Effector memory CD4-positive, alpha-beta T cell (primary cell): ENCODE results near the gene BBS2.

Experiments
- DNase-seq, 3 donors: peaks; one replicate each; pipeline ENCODE4 v3.0.0-alpha.2; 2020
- H3K27ac ChIP-seq: 2 replicates; pipeline ENCODE4 v1.7.0; 2013; ENCODE audit warnings: mild to moderate bottlenecking, low read length, moderate library complexity; ENCODE audit not compliant: insufficient read depth, poor library complexity, severe bottlenecking
- H3K27me3 ChIP-seq: replicated peaks from 2 replicates; pipeline ENCODE4 v1.7.0; 2013; ENCODE audit warnings: mild to moderate bottlenecking, low read length; ENCODE audit not compliant: insufficient read depth, control insufficient read depth, poor library complexity, severe bottlenecking
- H3K36me3 ChIP-seq: 2 replicates; pipeline ENCODE4 v1.7.0; 2013; ENCODE audit warnings: mild to moderate bottlenecking, low read length, moderate library complexity; ENCODE audit not compliant: control insufficient read depth, insufficient read depth
- H3K4me1 ChIP-seq: 2 replicates; pipeline ENCODE4 v1.7.0; 2013; ENCODE audit warnings: low read length, mild to moderate bottlenecking; ENCODE audit not compliant: control insufficient read depth, insufficient read depth, poor library complexity, severe bottlenecking
- H3K4me3 ChIP-seq: 2 replicates; pipeline ENCODE4 v1.7.0; 2013; ENCODE audit warnings: low read length, low read depth, mild to moderate bottlenecking; ENCODE audit not compliant: insufficient read depth, poor library complexity, severe bottlenecking
- H3K9me3 ChIP-seq: 2 replicates; pipeline ENCODE4 v1.7.0; 2013; ENCODE audit warnings: mild to moderate bottlenecking, low read length, moderate library complexity; ENCODE audit not compliant: control insufficient read depth

Gene BBS2

GRCh38 chr16:56520251-56520577 is 390 bp upstream of the BBS2 start:
- Histone ChIP-seq H3K36me3 (no peaks in the 10 kb centered on the region), H3K9me3 (no peaks in the 10 kb centered on the region), H3K4me3 (peak overlapping the region; percentile 99), H3K4me1 (peaks cover 7% of the 10 kb centered on the region), H3K27ac (peak overlapping the region; percentile 88), H3K27me3 (no peaks in the 10 kb centered on the region)
- DNase-seq: no peak

- peaks cover 7% of the 10 kb centered on the region for H3K4me1 ChIP-seq
- no peaks in the 10 kb centered on the region for H3K27me3 ChIP-seq
- no peak for DNase-seq
- no peaks in the 10 kb centered on the region for H3K36me3 ChIP-seq
- H3K27ac ChIP-seq: no peak overlapping the region
- H3K4me3 ChIP-seq: no peak overlapping the region
- H3K9me3 ChIP-seq: no peaks in the 10 kb centered on the region
Observed at GRCh38 chr16:56518425-56518824, 1.4 kb downstream of the BBS2 start.

- no peak for DNase-seq
- no peaks in the 10 kb centered on the region for H3K27me3 ChIP-seq
- H3K36me3 ChIP-seq: peaks cover 5% of the 10 kb centered on the region
- no peak overlapping the region for H3K4me3 ChIP-seq
- H3K4me1 ChIP-seq: peaks cover 7% of the 10 kb centered on the region
- no peaks in the 10 kb centered on the region for H3K9me3 ChIP-seq
- H3K27ac ChIP-seq: no peak overlapping the region
Observed at GRCh38 chr16:56517206-56517605, 2.6 kb downstream of the BBS2 start.

DNA sequence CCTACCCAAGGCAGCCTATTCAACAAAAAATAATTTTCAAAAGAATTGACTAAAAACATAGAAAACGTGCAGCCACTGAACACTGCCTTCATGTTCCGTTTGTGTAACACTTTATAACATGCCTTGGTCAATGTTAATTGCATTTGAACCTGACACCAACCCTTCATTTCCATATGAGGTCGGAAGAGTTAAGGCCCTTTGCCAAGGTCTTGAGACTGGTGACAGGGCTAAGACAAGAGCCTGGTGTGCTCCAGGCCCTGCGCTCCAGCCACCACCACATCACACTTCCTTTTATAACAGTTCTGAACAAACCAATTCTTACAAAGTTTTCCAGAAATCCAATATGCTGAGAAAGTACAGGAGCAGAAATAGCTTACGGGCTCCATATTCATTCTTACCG is 4.2 kb downstream of the BBS2 start:
- H3K4me1 ChIP-seq: peaks cover 7% of the 10 kb centered on the region
- no peak for DNase-seq

DNA sequence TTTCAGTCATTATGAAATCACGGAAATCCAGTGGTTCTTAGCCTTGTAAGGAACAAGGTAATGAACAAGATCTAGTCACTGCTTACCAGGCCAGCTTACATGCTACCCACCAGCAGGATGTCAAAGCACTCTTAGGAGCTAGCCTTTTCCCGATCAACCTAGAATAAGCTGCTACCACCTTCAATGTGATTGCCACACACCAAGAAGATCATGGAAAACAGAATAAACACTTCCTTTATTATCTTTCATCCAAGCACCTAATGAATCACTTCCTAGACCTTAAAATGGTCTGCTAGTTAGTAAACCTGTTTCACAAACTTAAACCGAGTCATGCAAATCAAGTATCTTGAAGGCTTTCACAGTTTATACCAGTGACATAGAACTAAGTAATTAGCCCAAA is 5.0 kb downstream of the BBS2 start:
- H3K36me3 ChIP-seq: peaks cover 7% of the 10 kb centered on the region
- H3K4me3 ChIP-seq: no peak overlapping the region
- H3K9me3 ChIP-seq: no peaks in the 10 kb centered on the region
- H3K27me3 ChIP-seq: no peaks in the 10 kb centered on the region
- no peaks in the 10 kb centered on the region for H3K4me1 ChIP-seq
- DNase-seq: no peak
- H3K27ac ChIP-seq: no peak overlapping the region

More for the DNA sequence above, 4.2 kb downstream of the BBS2 start:
- no peaks in the 10 kb centered on the region for H3K27me3 ChIP-seq
- no peak overlapping the region for H3K27ac ChIP-seq
- H3K36me3 ChIP-seq: peaks cover 5% of the 10 kb centered on the region
- no peak overlapping the region for H3K4me3 ChIP-seq
- H3K9me3 ChIP-seq: no peaks in the 10 kb centered on the region

- DNase-seq: peak in 2 of 3 donors; percentile 23
- H3K4me3 ChIP-seq: no peak overlapping the region
- no peaks in the 10 kb centered on the region for H3K4me1 ChIP-seq
- no peak overlapping the region for H3K27ac ChIP-seq
- no peaks in the 10 kb centered on the region for H3K9me3 ChIP-seq
- H3K36me3 ChIP-seq: peaks cover 15% of the 10 kb centered on the region
- no peaks in the 10 kb centered on the region for H3K27me3 ChIP-seq
Observed at GRCh38 chr16:56513972-56514371, 5.9 kb downstream of the BBS2 start.

GRCh38 chr16:56513091-56513490 is 6.7 kb downstream of the BBS2 start:
- Histone ChIP-seq H3K36me3 (peaks cover 24% of the 10 kb centered on the region), H3K9me3 (no peaks in the 10 kb centered on the region), H3K4me3 (no peak overlapping the region), H3K27ac (no peak overlapping the region), H3K4me1 (no peaks in the 10 kb centered on the region), H3K27me3 (no peaks in the 10 kb centered on the region)
- DNase-seq: no peak

DNA sequence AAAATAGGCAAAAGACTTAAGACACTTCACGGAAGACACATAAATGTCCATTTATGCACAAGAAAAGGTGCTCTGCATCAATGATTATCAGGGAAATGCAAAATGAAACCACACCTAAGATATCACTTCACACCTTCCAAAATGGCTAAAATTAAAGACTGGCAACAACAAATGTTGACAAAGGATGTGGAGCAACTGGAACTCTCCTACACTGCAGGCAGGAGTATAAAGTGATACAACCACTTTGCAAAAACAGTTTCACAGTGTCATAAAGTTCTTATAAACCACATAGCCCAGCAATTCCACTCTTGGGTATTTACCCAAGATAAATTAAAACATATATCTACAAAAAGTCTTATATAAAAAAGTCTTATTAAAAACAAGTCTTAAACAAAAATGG is 7.8 kb downstream of the BBS2 start:
- Histone ChIP-seq H3K36me3 (peaks cover 34% of the 10 kb centered on the region), H3K27ac (no peak overlapping the region), H3K9me3 (no peaks in the 10 kb centered on the region), H3K4me3 (no peak overlapping the region), H3K4me1 (no peaks in the 10 kb centered on the region), H3K27me3 (no peaks in the 10 kb centered on the region)
- no peak for DNase-seq

GRCh38 chr16:56510544-56510943 is 9.3 kb downstream of the BBS2 start:
- no peaks in the 10 kb centered on the region for H3K9me3 ChIP-seq
- no peak for DNase-seq
- peaks cover 49% of the 10 kb centered on the region for H3K36me3 ChIP-seq
- no peaks in the 10 kb centered on the region for H3K4me1 ChIP-seq
- no peaks in the 10 kb centered on the region for H3K27me3 ChIP-seq
- no peak overlapping the region for H3K4me3 ChIP-seq
- H3K27ac ChIP-seq: no peak overlapping the region

DNA sequence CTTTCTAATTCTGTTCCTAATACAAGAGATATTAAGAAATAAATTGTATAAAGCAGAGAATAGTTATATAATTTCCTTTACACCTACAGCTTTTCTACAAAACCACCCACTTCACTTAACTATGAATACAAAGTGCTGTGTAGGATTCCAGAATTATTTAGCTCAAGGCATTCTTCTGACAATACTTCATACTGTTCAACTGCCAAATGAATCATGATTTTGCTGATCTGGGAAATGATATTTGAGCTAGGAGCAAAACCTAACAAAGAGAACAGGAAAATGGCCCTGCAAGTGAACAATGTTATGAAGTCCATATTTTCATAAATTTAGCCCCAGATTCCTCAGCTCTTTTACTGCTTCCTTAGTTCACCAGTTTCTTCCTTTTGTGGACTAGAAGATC is 12.9 kb downstream of the BBS2 start:
- Histone ChIP-seq H3K9me3 (no peaks in the 10 kb centered on the region), H3K4me1 (no peaks in the 10 kb centered on the region), H3K36me3 (peaks cover 65% of the 10 kb centered on the region), H3K4me3 (no peak overlapping the region), H3K27me3 (no peaks in the 10 kb centered on the region), H3K27ac (no peak overlapping the region)
- DNase-seq: no peak

- no peak overlapping the region for H3K27ac ChIP-seq
- H3K36me3 ChIP-seq: peaks cover 82% of the 10 kb centered on the region
- H3K4me3 ChIP-seq: no peak overlapping the region
- no peaks in the 10 kb centered on the region for H3K9me3 ChIP-seq
- no peaks in the 10 kb centered on the region for H3K4me1 ChIP-seq
- no peak for DNase-seq
- H3K27me3 ChIP-seq: no peaks in the 10 kb centered on the region
Observed at GRCh38 chr16:56505181-56505580, 14.6 kb downstream of the BBS2 start.
